ENCODE data around the gene PPP2R2C.

DNA sequence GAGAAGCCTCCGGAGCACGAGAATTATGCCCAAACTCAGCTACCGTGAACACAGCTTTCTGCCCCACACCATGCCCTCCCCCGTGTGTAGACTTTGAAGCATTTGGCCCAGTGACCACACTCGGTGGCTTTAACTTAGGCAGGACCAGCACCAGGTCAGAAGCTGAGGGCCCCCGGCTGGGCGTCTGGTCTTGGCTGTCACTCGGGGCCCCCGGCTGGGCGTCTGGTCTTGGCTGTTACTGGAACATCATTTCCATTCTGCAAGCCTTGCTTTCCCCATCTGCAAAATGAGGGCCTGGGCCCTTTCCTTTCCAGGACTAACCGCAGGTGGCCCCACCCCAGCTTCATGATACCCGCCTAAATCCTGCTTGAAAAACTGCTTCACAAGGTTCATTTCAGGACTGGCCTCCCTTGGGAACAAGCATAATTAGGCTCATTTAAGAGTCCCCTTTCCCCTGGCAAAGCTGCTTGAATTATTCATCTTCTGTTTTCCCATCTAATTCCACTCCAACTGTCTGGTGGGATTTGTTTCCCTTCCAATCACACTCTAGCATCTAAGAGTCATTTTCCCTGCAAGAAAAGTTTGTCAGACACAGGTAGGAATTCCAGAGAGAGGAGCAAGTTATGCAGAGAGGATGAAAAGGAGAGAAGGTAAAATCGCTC is 120.3 kb downstream of the PPP2R2C start:
- TF ChIP-seq, protein P1, sequence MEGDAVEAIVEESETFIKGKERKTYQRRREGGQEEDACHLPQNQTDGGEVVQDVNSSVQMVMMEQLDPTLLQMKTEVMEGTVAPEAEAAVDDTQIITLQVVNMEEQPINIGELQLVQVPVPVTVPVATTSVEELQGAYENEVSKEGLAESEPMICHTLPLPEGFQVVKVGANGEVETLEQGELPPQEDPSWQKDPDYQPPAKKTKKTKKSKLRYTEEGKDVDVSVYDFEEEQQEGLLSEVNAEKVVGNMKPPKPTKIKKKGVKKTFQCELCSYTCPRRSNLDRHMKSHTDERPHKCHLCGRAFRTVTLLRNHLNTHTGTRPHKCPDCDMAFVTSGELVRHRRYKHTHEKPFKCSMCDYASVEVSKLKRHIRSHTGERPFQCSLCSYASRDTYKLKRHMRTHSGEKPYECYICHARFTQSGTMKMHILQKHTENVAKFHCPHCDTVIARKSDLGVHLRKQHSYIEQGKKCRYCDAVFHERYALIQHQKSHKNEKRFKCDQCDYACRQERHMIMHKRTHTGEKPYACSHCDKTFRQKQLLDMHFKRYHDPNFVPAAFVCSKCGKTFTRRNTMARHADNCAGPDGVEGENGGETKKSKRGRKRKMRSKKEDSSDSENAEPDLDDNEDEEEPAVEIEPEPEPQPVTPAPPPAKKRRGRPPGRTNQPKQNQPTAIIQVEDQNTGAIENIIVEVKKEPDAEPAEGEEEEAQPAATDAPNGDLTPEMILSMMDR (optimal IDR thresholded peaks at IDR 0.05 in 1 of 3, IDR thresholded peaks at IDR 0.05 in 1 of 3, conservative IDR thresholded peaks at IDR 0.05 in 1 of 3; ENCODE audit: extremely low read depth in 1 of 3, insufficient read depth in 2 of 3, low read length in 3 of 3): no peak
- no peak for TF ChIP-seq EZH2 (IDR thresholded peaks at IDR 0.05; ENCODE audit: low read length)
